Panc1 (cell line): ENCODE data around the gene LRRC74B. TPM values are rescaled to one million over a fixed set of nuclear protein-coding genes. Genes with fewer than 3 reads are reported as not detected.

Experiments
- ATAC-seq: fragments of 200-7000 bp; cut with Tn5 transposase; 2 replicates; pipeline ENCODE4 v1.9.1; 2020; ENCODE audit warnings: mild to moderate bottlenecking, moderate library complexity
- BruUV-seq: library from RNA; stranded (reverse); fragments of 400-500 nt; replicated peaks from 2 replicates; lab custom pipeline; 2021; lab: Mats Ljungman, UMichigan
- CTCF ChIA-PET: fragments of 300-600 bp; sonication (Branson Sonifier 250); formaldehyde crosslinking; loops from one replicate; lab custom pipeline; 2022; ENCODE audit warnings: antibody characterized with exemption; lab: Charles Lee
- POLR2A ChIA-PET: fragments of 300-600 bp; sonication (Branson Sonifier 250); formaldehyde crosslinking; loops from one replicate; lab custom pipeline; 2022; ENCODE audit warnings: antibody characterized with exemption; lab: Charles Lee
- DNase-seq: peaks from one replicate; pipeline ENCODE4 v3.0.0-alpha.2; 2010; ENCODE audit warnings: low read depth, low spot score
- H3K27ac ChIP-seq: 2 replicates; pipeline ENCODE4 v1.5.1; 2011; ENCODE audit warnings: mild to moderate bottlenecking, low read length, inconsistent platforms
- H3K27me3 ChIP-seq: fragments of 200-500 bp; sonication (Bioruptor generic); 2 replicates; pipeline ENCODE4 v1.6.0; 2014; ENCODE audit warnings: low read length, inconsistent platforms; ENCODE audit not compliant: control insufficient read depth, insufficient read depth
- H3K36me3 ChIP-seq: fragments of 200-500 bp; sonication (Bioruptor generic); 2 replicates; pipeline ENCODE4 v1.5.1; 2014; ENCODE audit warnings: inconsistent platforms, mild to moderate bottlenecking, low read length, moderate library complexity; ENCODE audit not compliant: control insufficient read depth, insufficient read depth
- H3K4me1 ChIP-seq: 2 replicates; pipeline ENCODE4 v1.5.1; 2011; ENCODE audit warnings: inconsistent platforms, mild to moderate bottlenecking, low read length, moderate library complexity; ENCODE audit not compliant: control insufficient read depth, insufficient read depth
- H3K4me3 ChIP-seq, 2 experiments: 2 replicates each; pipeline ENCODE4 v1.5.1; 2011 to 2012; ENCODE audit warnings: low read depth in 2 of 2, low read length in 2 of 2, mild to moderate bottlenecking in 2 of 2, inconsistent platforms in 1 of 2, moderate library complexity in 1 of 2
- H3K9me3 ChIP-seq: fragments of 200-500 bp; sonication (Bioruptor generic); 2 replicates; pipeline ENCODE4 v1.5.1; 2014; ENCODE audit warnings: low read depth, mild to moderate bottlenecking, inconsistent platforms, low read length, moderate library complexity; ENCODE audit not compliant: control insufficient read depth, insufficient read depth
- CTCF ChIP-seq: fragments of 450-650 bp; IDR thresholded peaks from 2 replicates; pipeline ENCODE4 v1.5.1; 2017; ENCODE audit warnings: mild to moderate bottlenecking
- POLR2AphosphoS5 ChIP-seq: IDR thresholded peaks from 2 replicates; pipeline ENCODE4 v1.6.1; 2012; ENCODE audit warnings: mild to moderate bottlenecking, low read depth, low read length, moderate library complexity
- REST ChIP-seq, 2 experiments: IDR thresholded peaks; 2 replicates each; pipeline ENCODE4 v1.6.1; 2011 to 2012; ENCODE audit warnings: low read depth in 2 of 2, control low read depth in 1 of 2, low read length in 1 of 2, mild to moderate bottlenecking in 1 of 2, moderate library complexity in 1 of 2; ENCODE audit not compliant: insufficient read depth in 1 of 2
- SIN3A ChIP-seq: IDR thresholded peaks from 2 replicates; pipeline ENCODE4 v1.6.1; 2012; ENCODE audit warnings: low read depth, mild to moderate bottlenecking, low read length, moderate library complexity, borderline replicate concordance; ENCODE audit not compliant: insufficient read depth
- TCF7L2 ChIP-seq: IDR thresholded peaks from 2 replicates; pipeline ENCODE4 v1.6.1; 2011; ENCODE audit warnings: mild to moderate bottlenecking, low read depth, low read length, inconsistent platforms
- in situ Hi-C: cut with HindIII; loops from 2 replicates; pipeline ENCODE4 v1.10.0; 2016; ENCODE audit warnings: low sequenced_read_pairs, low pct_unique_long_range_greater_than_20kb
- intact Hi-C: fragments of 100-400 bp; cut with micrococcal nuclease; formaldehyde crosslinking; loops from one replicate; pipeline ENCODE4 v1.10.0; 2022; ENCODE audit not compliant: unreplicated experiment
- total RNA-seq: library from RNA; stranded (reverse); gene quantifications from one replicate; pipeline ENCODE4 v1.2.1, GENCODE V29; 2021; ENCODE audit not compliant: unreplicated experiment

The LRRC74B gene
- total RNA-seq, 1 experiment from 2014 or later = not detected

DNA sequence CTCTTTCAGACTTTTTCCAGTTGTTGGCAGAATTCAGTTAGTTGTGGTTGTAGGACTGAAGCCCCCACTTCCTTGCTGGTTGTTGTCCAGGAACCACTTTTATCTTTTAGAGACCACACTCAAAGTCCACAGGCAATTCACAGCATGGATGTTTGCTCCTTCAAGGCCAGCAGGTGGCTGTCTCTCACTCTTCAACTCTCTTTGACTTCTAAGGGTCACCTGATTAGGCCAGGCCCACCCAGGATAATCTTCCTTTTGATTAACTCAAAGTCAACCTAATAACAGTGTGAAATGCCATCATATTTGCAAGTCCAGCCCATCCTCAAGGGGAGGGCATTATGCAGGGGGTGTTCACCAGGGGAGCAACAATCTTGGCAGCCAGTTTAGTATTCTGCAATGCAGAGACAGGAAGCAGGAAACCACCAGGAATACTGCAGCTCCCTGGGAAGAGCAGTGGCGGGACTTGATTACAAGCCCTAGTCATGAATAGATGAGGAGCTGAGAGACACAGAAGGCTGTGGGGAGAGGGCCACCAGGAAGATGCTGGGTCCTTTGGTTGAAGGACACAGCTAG is 52.4 kb downstream of the LRRC74B start:
- BruUV-seq = no TSS peak
- no peak overlapping the region for H3K27ac ChIP-seq
- ChIA-PET CTCF (no interaction called here), POLR2A (no interaction called here)
- no peaks in the 10 kb centered on the region for H3K27me3 ChIP-seq
- H3K4me3 ChIP-seq = no peak overlapping the region
- no peaks in the 10 kb centered on the region for H3K9me3 ChIP-seq
- intact Hi-C loops (no loop called here), in situ Hi-C loops (no loop called here)
- H3K4me1 ChIP-seq = no peaks in the 10 kb centered on the region
- ATAC-seq = no peak
- no peaks in the 10 kb centered on the region for H3K36me3 ChIP-seq
- DNase-seq = no peak
- TF ChIP-seq SIN3A = no peak
- TF ChIP-seq REST (IDR thresholded peaks at IDR 0.05; ENCODE audit: insufficient read depth in 1 of 2, low read depth in 2 of 2, low read length in 1 of 2) = no peak
- no peak for TF ChIP-seq POLR2AphosphoS5
- no peak; the same call in none of the 2 replicates for TF ChIP-seq CTCF
- TF ChIP-seq TCF7L2 = no peak

GRCh38 chr22:21099578-21099977 is 53.8 kb downstream of the LRRC74B start:
- BruUV-seq = no TSS peak
- TF ChIP-seq POLR2AphosphoS5 = no peak
- TF ChIP-seq CTCF = no peak
- TF ChIP-seq TCF7L2 = no peak
- TF ChIP-seq SIN3A = no peak
- no peak for TF ChIP-seq REST (IDR thresholded peaks at IDR 0.05; ENCODE audit: insufficient read depth in 1 of 2, low read depth in 2 of 2, low read length in 1 of 2)
- intact Hi-C loops = no loop called here

More at GRCh38 chr22:21099578-21099977, 53.8 kb downstream of the LRRC74B start:
- no peak overlapping the region for H3K4me3 ChIP-seq
- no peaks in the 10 kb centered on the region for H3K9me3 ChIP-seq
- ChIA-PET CTCF (no interaction called here), POLR2A (interaction anchor here (0.6 kb wide), 1 partner anchor 62 kb away, joined by 6 read pairs; no protein-coding TSS in a partner anchor)
- ATAC-seq = no peak
- H3K4me1 ChIP-seq = no peaks in the 10 kb centered on the region
- no peaks in the 10 kb centered on the region for H3K27me3 ChIP-seq
- H3K36me3 ChIP-seq = no peaks in the 10 kb centered on the region
- in situ Hi-C loops = no loop called here
- no peak overlapping the region for H3K27ac ChIP-seq
- DNase-seq = no peak
